Parathyroid adenoma (tissue), 2 donors: ENCODE measurements around the gene SOWAHD.

Experiments used
- H2AFZ ChIP-seq: fragments of 300-600 bp; sonication (generic); one replicate; pipeline ENCODE4 v1.7.0; 2017; ENCODE audit warnings: antibody characterized with exemption, mild to moderate bottlenecking
- H3K27ac ChIP-seq: fragments of 300-600 bp; sonication (generic); one replicate; pipeline ENCODE4 v1.7.0; 2017
- H3K27me3 ChIP-seq: fragments of 300-600 bp; sonication (generic); one replicate; pipeline ENCODE4 v1.7.0; 2017; ENCODE audit warnings: low read length; ENCODE audit not compliant: control insufficient read depth, insufficient read depth
- H3K36me3 ChIP-seq: fragments of 300-600 bp; sonication (generic); one replicate; pipeline ENCODE4 v1.7.0; 2017; ENCODE audit warnings: low read length; ENCODE audit not compliant: control insufficient read depth, insufficient read depth
- H3K4me1 ChIP-seq: fragments of 300-600 bp; sonication (generic); one replicate; pipeline ENCODE4 v1.7.0; 2017; ENCODE audit warnings: control low read depth
- H3K4me2 ChIP-seq: fragments of 300-600 bp; sonication (generic); one replicate; pipeline ENCODE4 v1.7.0; 2017; ENCODE audit warnings: low read length
- H3K4me3 ChIP-seq: fragments of 300-600 bp; sonication (generic); one replicate; pipeline ENCODE4 v1.7.0; 2017; ENCODE audit warnings: low read depth, low read length
- H3K79me2 ChIP-seq: fragments of 300-600 bp; sonication (generic); one replicate; pipeline ENCODE4 v1.7.0; 2017; ENCODE audit warnings: control low read depth
- H3K9ac ChIP-seq: fragments of 300-600 bp; sonication (generic); one replicate; pipeline ENCODE4 v1.7.0; 2017; ENCODE audit warnings: mild to moderate bottlenecking
- H3K9me3 ChIP-seq: fragments of 300-600 bp; sonication (generic); one replicate; pipeline ENCODE4 v1.7.0; 2017; ENCODE audit warnings: low read length; ENCODE audit not compliant: control insufficient read depth
- TF ChIP-seq, protein P1 (sequence below): fragments of 300-600 bp; sonication (generic); IDR thresholded peaks from one replicate; pipeline ENCODE4 v1.7.0; 2017; ENCODE audit warnings: antibody characterized with exemption, mild to moderate bottlenecking
- donor health status: primary hyperparathyroidism.

SOWAHD gene, protein sequence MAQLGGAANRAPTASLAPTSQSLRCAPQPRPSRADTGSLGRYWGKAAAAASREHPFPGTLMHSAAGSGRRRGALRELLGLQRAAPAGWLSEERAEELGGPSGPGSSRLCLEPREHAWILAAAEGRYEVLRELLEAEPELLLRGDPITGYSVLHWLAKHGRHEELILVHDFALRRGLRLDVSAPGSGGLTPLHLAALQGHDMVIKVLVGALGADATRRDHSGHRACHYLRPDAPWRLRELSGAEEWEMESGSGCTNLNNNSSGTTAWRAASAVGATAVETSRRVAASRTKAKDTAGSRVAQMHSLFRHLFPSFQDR

DNA sequence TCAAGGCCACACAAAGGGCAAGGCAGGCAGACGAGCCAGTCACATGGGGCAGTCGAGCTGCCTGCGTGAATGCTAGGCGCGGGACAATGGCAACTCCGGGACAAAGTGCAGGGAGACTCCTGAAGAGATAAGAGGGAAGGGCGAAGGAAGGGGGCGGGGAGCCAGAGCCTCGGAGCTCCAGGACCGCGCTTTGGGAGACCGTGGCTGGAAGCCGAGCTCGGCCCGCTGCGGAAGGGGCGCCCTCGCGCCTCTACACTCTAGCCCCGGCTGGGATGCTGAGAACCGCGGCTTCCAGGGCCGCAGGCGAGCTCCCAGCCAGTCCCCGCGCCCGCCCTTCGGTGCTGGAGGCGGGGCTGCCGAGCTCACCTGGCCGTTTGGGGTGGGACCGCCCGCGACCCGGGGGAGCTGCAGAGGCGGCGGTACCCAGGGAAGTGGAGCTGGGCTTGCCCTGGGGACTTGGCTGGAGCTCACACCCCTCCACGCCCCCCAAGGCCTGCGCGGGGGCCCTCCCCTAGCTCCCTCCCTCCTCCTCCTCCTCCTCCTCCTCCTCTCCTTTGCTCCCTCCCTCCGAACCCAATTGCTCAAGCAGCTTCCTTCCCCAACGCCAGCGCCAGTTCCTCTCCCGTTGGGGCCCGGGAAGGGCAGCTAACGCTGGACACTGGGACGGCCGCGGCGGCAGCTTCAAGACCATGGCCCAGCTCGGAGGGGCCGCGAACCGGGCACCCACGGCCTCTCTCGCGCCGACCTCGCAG lies at the start of gene SOWAHD:
Gene SOWAHD, plus strand, starts transcription at position 610 of the 752 bp plus-strand sequence. Its CDS starts 80 bp downstream, at position 690.
- H3K36me3 ChIP-seq, result no peaks in the 10 kb centered on the region
- H2AFZ ChIP-seq, result peak within 1 kb of the TSS; percentile 88
- H3K9me3 ChIP-seq, result no peaks in the 10 kb centered on the region
- H3K79me2 ChIP-seq, result no peaks in the 10 kb centered on the region
- no peaks in the 10 kb centered on the region for H3K4me1 ChIP-seq
- peak within 1 kb of the TSS; percentile 50 for H3K4me3 ChIP-seq
- TF ChIP-seq, protein P1, sequence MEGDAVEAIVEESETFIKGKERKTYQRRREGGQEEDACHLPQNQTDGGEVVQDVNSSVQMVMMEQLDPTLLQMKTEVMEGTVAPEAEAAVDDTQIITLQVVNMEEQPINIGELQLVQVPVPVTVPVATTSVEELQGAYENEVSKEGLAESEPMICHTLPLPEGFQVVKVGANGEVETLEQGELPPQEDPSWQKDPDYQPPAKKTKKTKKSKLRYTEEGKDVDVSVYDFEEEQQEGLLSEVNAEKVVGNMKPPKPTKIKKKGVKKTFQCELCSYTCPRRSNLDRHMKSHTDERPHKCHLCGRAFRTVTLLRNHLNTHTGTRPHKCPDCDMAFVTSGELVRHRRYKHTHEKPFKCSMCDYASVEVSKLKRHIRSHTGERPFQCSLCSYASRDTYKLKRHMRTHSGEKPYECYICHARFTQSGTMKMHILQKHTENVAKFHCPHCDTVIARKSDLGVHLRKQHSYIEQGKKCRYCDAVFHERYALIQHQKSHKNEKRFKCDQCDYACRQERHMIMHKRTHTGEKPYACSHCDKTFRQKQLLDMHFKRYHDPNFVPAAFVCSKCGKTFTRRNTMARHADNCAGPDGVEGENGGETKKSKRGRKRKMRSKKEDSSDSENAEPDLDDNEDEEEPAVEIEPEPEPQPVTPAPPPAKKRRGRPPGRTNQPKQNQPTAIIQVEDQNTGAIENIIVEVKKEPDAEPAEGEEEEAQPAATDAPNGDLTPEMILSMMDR, result no peak
- H3K27ac ChIP-seq, result peak within 1 kb of the TSS; percentile 32
- no peak within 1 kb of the TSS for H3K9ac ChIP-seq
- H3K27me3 ChIP-seq, result no peaks in the 10 kb centered on the region
- peak within 1 kb of the TSS; percentile 58 for H3K4me2 ChIP-seq

DNA sequence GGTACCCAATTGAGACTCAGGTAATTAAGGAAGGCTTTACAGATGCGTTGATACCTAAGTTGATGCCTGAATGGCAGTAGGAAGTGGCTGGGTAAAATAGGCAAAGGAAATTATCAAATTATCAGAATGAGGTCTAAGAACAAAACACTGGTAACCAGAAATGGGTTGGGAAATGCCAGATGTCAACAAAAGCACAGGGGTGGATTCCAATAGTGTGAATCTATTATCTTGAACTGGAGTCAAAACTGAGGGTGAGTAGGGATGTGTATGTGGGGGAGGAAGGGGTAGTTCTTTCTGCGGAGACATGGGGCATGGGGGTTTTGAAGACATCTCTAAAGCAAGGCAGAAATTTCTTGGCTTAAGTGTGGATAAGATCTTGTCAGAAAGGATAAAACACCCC lies 49.5 kb upstream of the SOWAHD start:
- no peak overlapping the region for H3K27ac ChIP-seq
- no peaks in the 10 kb centered on the region for H3K36me3 ChIP-seq
- H3K79me2 ChIP-seq, result no peaks in the 10 kb centered on the region
- no peaks in the 10 kb centered on the region for H3K9me3 ChIP-seq
- no peaks in the 10 kb centered on the region for H3K27me3 ChIP-seq
- H3K4me1 ChIP-seq, result no peaks in the 10 kb centered on the region
- no peak overlapping the region for H2AFZ ChIP-seq
- no peak overlapping the region for H3K4me2 ChIP-seq
- TF ChIP-seq, protein P1, result no peak
- H3K4me3 ChIP-seq, result no peak overlapping the region
- H3K9ac ChIP-seq, result no peak overlapping the region

DNA sequence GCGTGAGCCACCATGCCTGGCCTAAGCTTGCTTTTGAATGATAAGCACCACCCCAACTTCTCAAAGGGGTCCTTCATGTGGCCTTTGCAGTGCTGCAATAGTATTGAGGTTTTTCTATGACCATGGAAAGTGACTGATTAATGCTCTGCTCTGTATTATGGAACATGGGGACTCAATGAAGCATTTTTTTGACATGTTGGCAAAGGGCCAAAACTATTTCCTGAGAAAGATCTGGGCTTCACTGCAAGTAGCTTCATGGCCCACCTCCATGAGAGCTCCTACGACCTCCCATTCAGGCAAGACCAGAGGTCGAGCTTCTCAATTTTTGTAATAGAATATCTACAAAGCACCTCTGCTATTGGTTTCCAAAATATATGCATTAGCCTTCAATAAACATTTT lies 48.8 kb upstream of the SOWAHD start:
- TF ChIP-seq, protein P1, result no peak
- Histone ChIP-seq H3K79me2 (no peaks in the 10 kb centered on the region), H3K4me1 (no peaks in the 10 kb centered on the region), H3K9ac (no peak overlapping the region), H2AFZ (no peak overlapping the region), H3K4me3 (no peak overlapping the region), H3K27ac (no peak overlapping the region), H3K4me2 (no peak overlapping the region), H3K36me3 (no peaks in the 10 kb centered on the region), H3K27me3 (no peaks in the 10 kb centered on the region), H3K9me3 (no peaks in the 10 kb centered on the region)

DNA sequence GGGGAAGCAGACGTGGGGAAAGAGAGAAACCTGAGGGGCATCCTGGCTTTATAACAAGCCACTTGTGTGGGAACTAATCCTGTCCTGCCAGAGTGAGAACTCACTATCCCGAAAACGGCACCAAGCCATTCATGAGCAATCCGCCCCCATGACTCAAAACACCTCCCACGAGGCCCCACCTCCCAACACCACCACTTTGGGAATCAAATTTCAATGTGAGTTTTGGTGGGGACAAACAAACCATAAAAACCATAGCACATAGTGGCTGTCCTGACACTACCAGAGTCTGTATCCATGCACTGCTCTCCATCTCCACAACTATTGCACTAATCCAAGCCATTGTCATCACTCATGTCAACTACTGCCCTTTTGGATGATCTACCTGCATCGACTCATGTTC lies 36.9 kb upstream of the SOWAHD start:
- Histone ChIP-seq H3K27me3 (no peaks in the 10 kb centered on the region), H3K9me3 (no peaks in the 10 kb centered on the region), H3K36me3 (no peaks in the 10 kb centered on the region), H2AFZ (no peak overlapping the region), H3K27ac (no peak overlapping the region), H3K4me2 (no peak overlapping the region), H3K9ac (no peak overlapping the region), H3K79me2 (no peaks in the 10 kb centered on the region), H3K4me1 (no peaks in the 10 kb centered on the region), H3K4me3 (no peak overlapping the region)
- TF ChIP-seq, protein P1, result no peak
